Heart left ventricle (tissue), 13 donors: ENCODE results near the gene EMILIN3.

Experiments used
- CTCF ChIP-seq, 12 donors: fragments of 200-600 bp; sonication (generic) in 4 of 12; IDR thresholded peaks; one replicate each; pipeline versions ENCODE4 v1.5.0 to v1.8.0; 2018 to 2022; ENCODE audit warnings: antibody characterized with exemption in 12 of 12, mild to moderate bottlenecking in 5 of 12
- POLR2A ChIP-seq, 2 donors: fragments of 450-650 bp; IDR thresholded peaks; one replicate each; pipeline ENCODE4 v1.6.1; 2017; ENCODE audit warnings: antibody characterized with exemption in 2 of 2, mild to moderate bottlenecking in 2 of 2, moderate library complexity in 2 of 2
- donor health status: ischemic (EF 13 %, LVEDD 7.1; RV severe dilation, severe dysfunction).
- donor health status: DM: no; HTN: yes; CAD: no.
- donor health status: DM: no; HTN: no; CAD: no.
- donor health status: ischemic (EF 25% LVEDD 6.9; RV normal size, moderate dysfunction).
- donor health status: ischemic (EF 25% LVEDD 5.7; RV mildly dilated, moderate dysfunction).
- donor health status: ischemic (EF 35%, LVEDD 5.7; RV mildly dilated, moderate dysfunction).
- donor health status: nonischemic (EF 11% LVEDD 7.7; RV severe dilation, severe dysfunction).
- donor health status: DM: yes; HTN: yes; CAD: no.
- donor health status: PGD.
- donor health status: ischemic (EF 29% LVEDD 5.4; RV normal size, mild dysfunction).
- donor health status: nonischemic (EF 23%, LVEDD 6.1; RV moderate dilation, normal function).

- TF ChIP-seq CTCF (IDR thresholded peaks at IDR 0.05) (no peak), POLR2A (IDR thresholded peaks at IDR 0.05) (no peak)
Observed at GRCh38 chr20:41353530-41353929, 13.1 kb downstream of the EMILIN3 start.
